NCI-H1048 (cell line): ENCODE data around the gene CGNL1.

Experiments
- DNase-seq: peaks from one replicate; lab custom pipeline; 2025; lab: John Stamatoyannopoulos, UW

The CGNL1 gene

DNA sequence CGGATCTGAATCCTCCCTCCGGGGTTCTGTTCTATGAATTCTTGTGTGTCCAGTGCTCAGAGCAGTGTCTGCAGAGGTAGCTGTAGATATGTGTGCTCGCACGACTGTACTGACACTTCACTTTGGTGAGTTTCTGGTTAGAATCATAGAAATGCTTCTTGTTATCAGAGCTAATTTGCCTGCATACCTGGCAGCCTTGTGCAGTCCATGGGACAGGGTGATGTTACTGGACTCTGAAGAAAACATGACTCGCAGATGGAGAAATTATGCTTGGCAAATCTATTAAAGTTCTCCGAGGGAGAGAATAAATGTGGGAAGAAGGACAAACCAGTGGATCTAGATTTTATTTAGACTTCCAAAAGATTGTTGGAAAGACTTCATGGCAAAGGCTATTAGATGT, 12.2 kb downstream of the CGNL1 start:
- no peak for DNase-seq

GRCh38 chr15:57389991-57390390, 13.7 kb downstream of the CGNL1 start:
- DNase-seq, result no peak

GRCh38 chr15:57390583-57390982, 14.3 kb downstream of the CGNL1 start:
- no peak for DNase-seq

GRCh38 chr15:57391537-57391936, 15.2 kb downstream of the CGNL1 start:
- DNase-seq, result no peak

GRCh38 chr15:57393061-57393460, 16.8 kb downstream of the CGNL1 start:
- DNase-seq, result no peak

GRCh38 chr15:57395292-57395691, 19.0 kb downstream of the CGNL1 start:
- no peak for DNase-seq

DNA sequence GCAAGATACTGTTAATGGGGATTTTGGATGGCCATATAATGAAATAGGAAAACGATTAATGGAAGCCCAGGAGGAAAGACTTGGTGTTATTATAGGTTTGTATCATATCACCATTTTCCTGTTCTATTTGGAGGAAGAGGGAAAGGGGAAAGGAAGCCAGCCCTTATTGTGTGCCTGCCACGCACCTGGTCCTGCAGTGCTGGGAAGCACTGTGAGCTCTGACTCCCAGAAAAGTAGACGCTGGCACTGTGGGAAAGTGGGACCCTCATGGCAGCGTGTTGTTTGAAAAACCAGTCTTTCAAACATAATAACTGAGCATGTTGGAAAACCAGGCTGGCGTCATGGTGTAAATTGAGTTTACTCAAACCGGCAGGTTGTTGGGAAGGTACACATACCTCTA, 22.0 kb downstream of the CGNL1 start:
- no peak for DNase-seq

- DNase-seq, result no peak
Observed at GRCh38 chr15:57401546-57401945, 25.2 kb downstream of the CGNL1 start.

GRCh38 chr15:57403017-57403416, 26.7 kb downstream of the CGNL1 start:
- no peak for DNase-seq

DNA sequence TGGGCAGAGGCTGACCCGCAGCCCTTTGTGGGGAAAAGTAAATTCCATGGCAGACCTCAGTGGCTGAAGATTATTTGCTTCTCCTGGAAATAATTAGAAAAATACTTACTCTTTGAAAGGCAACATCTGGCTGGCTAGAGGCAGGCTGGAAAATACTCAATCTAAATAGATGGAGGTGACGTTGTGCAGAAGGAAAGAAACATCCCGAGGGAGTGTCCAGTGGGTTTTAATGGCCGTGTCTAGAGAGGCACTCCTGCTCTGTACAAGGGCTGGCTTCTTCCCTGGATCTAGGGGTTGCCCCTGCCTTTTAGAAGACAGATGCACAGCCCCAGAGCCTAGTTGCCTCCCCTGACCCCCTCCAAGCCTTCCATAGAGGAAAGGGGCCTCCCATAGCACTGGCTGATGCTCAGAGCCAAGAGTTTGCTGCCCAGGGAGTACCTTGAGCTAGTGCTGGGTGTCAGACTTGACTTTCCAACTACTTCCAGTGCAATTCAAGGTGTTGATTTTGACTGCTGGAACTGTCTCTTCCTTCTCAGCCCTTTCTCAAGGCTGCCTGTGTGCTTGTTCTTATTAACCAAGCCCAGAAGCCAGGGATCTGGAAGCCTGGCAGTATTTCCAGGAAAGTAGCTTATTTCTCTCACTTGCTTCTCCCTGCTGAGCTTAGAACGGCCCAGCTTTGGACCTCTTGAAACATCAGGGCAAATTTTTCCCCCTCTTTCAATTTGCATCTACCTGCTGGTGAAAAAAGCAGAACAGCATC, 27.4 kb downstream of the CGNL1 start:
- no peak for DNase-seq

GRCh38 chr15:57405133-57405532, 28.8 kb downstream of the CGNL1 start:
- DNase-seq, result no peak

DNA sequence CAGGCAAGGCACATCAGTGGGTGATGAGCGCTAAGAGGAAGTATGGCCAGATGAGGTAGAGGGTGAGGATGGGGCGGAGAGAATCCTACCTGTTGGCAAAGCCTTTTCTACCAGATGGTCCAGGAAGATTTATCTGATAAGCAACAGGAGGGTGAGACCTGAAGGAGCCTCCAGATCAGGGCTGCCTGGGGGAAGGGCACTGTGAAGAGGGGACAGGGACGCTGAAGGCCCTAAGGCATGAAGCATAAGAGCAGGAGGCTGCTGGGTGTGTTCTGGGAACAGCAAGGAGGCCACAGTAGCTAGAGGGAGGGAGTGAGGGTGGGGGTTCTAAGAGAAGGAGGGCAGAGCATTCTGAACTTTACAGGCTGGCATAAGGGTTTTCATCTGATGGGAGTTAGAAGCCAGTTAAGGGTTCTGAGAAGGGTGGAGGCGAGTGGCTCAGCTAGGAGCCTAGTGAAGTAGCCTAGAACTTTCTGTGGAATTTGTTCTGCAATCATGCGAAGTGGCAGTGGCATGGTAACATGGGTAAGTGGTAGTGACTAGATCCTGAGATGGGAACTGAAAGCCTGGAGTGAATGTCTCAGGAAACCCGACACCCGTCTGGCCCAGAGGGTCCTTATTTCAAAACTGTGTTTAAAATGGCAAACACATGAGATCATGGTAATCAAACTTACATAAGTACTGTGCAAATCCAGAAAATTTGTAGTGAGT, 29.9 kb downstream of the CGNL1 start:
- DNase-seq, result no peak

- DNase-seq, result no peak
Observed at GRCh38 chr15:57410373-57410772, 34.1 kb downstream of the CGNL1 start.

DNA sequence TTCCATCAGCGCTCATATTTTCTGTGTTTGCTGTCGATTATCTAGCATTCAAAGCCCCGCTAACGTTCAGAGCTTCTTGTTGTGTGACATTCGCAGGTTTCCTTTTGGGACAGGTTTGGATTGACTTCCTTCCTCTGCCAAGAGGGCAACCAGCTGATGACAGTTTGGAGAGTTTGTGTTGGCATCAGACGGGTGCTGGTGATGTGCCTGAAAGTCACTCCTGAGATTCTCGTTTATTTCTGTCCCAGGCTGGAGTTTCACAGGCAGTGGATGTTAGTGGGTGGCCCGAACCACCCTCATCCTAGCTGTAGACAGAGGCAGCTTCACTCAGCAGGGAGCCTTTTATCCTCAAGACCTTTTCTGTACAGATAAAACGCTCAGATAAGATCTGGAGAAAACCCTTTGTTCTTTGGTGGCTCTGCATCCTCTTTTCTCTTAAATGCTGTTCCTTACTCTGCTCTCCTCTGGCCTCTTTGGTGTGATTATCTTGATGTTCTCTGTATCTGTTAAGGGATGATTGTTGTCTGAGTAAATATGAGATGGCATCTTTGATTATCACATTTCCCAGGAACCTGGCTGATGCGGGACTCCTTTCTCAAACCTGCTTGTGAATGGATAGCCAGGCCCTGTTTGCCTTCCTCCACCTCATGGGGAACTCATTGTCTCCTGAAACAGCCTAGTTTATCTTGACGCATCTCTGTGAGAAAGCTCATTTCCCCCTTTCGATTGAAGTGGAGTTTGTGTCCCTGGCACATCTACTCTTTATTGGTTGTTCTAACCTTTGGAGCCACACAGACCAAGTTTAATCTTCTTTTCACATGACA, 35.9 kb downstream of the CGNL1 start:
- DNase-seq, result no peak

DNA sequence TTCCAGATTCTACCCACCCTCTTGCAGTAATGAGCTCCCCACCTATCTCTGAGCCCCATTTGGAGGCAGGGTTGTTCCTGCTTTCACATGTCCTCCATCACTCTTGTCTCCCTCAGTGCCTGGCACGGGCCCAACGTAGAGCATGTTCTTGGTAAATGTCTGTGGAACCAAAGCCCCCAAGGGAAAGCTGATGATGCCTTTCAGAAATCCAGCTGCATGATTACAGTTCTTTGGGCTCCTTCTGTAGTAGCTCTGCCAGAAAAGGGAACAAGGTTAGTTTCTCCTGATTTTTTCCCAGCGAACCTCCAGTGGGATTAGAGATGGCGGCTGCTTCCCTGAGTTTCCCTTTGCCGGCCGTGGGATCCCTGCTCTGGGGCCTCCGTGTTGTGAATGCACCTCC, 39.3 kb downstream of the CGNL1 start:
- no peak for DNase-seq

DNA sequence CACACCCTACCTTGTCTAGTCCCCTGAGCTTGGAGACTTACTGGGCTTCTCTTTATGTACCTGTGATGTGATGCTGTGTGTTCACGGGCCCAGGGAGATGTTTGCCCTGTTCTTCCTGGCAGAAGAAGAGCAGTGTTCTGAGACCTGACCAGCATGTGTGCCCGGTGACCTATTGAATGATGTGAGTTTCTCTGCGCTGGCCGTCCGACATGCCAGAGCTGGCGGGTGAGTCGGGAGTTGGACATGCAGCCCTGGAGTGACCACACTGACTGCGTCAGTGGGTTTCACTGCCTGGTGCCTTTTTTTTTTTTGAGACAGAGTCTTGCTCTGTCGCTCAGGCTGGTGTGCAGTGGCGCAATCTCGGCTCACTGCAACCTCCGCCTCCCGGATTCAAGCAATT, 42.3 kb downstream of the CGNL1 start:
- no peak for DNase-seq

DNA sequence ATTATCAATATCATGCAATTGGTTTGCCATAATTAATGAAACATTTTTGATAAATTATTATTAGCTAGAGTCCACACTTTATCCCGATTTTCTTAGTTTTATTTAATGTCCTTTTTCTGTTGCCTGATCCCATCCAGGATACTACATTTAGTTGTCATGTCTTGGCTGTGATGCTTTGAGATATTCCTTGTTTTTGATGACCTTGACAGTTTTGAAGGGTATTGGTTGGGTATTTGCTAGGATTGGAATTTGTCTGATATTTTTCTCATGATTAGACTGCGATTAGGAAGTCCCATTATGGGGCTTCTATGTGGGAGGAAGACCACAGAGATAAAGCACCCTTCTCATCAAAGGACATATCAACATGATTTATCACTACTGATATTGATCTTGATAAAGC, 43.0 kb downstream of the CGNL1 start:
- DNase-seq, result no peak

DNA sequence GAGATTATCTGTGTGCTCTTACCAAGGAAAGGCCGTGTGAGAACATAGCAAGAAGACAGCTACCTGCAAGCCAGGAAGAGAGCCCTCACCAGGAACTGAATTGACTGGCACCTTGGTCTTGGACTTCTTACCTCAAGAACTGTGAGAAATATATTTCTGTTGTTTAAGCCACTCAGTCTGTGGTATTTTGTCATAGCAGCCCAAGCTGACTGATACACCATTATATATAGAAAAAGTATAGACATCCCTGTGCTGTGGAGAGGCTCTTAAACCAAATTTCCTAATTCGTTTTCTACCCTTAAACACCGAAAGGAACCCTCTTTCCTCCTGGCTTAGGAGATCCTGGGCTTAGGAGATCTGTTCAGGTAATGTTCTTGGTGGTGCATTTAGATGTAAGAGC, 44.8 kb downstream of the CGNL1 start:
- DNase-seq, result no peak

GRCh38 chr15:57421551-57421950, 45.2 kb downstream of the CGNL1 start:
- no peak for DNase-seq

GRCh38 chr15:57422113-57422754, 45.9 kb downstream of the CGNL1 start:
- no peak for DNase-seq

GRCh38 chr15:57423599-57424140, 47.4 kb downstream of the CGNL1 start:
- no peak for DNase-seq
